GM12801 (cell line): ENCODE measurements around the gene NKX2-1.

ENCODE experiments used
- TF ChIP-seq, protein P1 (sequence below): IDR thresholded peaks from one replicate; pipeline ENCODE4 v1.5.1; 2011; ENCODE audit warnings: control low read depth; ENCODE audit not compliant: insufficient read length; ENCODE audit errors: extremely low read depth

The NKX2-1 gene

DNA sequence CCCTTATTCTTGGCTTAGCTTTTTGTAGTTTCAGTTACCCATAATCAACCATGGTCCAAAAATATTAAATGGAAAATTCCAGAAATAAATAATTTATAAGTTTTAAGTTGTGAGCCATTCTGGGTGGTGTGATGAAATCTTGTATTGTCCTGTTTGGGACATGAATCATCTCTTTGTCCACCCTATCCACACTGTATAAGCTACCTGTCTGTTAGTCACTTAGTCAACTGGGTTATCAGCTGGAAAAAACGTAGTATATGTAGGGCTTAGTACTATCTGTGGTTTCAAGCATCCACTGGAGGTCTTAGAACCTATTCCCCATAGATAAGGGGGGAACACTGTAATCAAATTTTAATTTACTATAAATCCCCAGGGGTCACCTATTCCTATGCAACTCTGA lies 52.7 kb downstream of the NKX2-1 start:
- TF ChIP-seq, protein P1, sequence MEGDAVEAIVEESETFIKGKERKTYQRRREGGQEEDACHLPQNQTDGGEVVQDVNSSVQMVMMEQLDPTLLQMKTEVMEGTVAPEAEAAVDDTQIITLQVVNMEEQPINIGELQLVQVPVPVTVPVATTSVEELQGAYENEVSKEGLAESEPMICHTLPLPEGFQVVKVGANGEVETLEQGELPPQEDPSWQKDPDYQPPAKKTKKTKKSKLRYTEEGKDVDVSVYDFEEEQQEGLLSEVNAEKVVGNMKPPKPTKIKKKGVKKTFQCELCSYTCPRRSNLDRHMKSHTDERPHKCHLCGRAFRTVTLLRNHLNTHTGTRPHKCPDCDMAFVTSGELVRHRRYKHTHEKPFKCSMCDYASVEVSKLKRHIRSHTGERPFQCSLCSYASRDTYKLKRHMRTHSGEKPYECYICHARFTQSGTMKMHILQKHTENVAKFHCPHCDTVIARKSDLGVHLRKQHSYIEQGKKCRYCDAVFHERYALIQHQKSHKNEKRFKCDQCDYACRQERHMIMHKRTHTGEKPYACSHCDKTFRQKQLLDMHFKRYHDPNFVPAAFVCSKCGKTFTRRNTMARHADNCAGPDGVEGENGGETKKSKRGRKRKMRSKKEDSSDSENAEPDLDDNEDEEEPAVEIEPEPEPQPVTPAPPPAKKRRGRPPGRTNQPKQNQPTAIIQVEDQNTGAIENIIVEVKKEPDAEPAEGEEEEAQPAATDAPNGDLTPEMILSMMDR, result no peak
